Astrocyte of the spinal cord (primary cell): ENCODE data around the gene HSPG2.
"Not testable (repeated sequence)": the region's sequence is repeated elsewhere in the genome, so short reads cannot be mapped to it uniquely, and the experiment has no call there.

Experiments
- DNase-seq: peaks from one replicate; pipeline ENCODE4 v3.0.0; 2011; ENCODE audit warnings: low read depth, low spot score
- H3K4me3 ChIP-seq: 2 replicates; pipeline ENCODE4 v1.5.1; 2011; ENCODE audit warnings: low read depth, mild to moderate bottlenecking, low read length, moderate library complexity
- in situ Hi-C: cut with HindIII; loops from 2 replicates; pipeline ENCODE4 v1.10.0; 2017; ENCODE audit warnings: low sequenced_read_pairs
- TF ChIP-seq, protein P1 (sequence below): IDR thresholded peaks from 2 replicates; pipeline ENCODE4 v1.5.1; 2012; ENCODE audit warnings: low read depth, mild to moderate bottlenecking, low read length, inconsistent platforms

HSPG2 gene

DNA sequence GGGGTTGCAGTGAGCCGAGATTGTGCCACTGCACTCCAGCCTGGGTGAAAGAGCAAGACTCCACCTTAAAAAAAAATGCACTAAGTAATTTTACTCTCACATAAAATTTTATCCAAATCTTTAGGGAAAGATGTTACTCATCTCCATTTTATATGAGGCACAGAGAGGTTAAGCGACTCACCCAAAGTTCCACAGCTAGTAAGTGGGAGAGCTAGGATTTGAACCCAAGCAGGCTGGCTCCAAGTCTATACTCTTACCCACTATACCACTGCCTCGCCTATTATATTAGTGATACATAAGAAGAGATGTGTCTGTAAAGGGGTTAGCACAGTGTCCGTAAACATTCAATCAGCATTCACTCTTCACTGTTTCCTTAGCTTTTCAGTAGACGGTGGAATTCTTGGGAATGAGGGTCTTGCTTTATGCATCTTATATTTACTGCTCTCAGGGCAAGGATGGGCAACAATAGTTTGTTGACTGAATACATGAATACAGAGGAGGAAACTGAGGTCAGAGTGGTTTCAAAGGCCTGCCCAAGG lies 109.9 kb downstream of the HSPG2 start:
- H3K4me3 ChIP-seq = no peak overlapping the region
- in situ Hi-C loops = no loop called here
- no peak for DNase-seq
- TF ChIP-seq, protein P1, sequence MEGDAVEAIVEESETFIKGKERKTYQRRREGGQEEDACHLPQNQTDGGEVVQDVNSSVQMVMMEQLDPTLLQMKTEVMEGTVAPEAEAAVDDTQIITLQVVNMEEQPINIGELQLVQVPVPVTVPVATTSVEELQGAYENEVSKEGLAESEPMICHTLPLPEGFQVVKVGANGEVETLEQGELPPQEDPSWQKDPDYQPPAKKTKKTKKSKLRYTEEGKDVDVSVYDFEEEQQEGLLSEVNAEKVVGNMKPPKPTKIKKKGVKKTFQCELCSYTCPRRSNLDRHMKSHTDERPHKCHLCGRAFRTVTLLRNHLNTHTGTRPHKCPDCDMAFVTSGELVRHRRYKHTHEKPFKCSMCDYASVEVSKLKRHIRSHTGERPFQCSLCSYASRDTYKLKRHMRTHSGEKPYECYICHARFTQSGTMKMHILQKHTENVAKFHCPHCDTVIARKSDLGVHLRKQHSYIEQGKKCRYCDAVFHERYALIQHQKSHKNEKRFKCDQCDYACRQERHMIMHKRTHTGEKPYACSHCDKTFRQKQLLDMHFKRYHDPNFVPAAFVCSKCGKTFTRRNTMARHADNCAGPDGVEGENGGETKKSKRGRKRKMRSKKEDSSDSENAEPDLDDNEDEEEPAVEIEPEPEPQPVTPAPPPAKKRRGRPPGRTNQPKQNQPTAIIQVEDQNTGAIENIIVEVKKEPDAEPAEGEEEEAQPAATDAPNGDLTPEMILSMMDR = no peak

DNA sequence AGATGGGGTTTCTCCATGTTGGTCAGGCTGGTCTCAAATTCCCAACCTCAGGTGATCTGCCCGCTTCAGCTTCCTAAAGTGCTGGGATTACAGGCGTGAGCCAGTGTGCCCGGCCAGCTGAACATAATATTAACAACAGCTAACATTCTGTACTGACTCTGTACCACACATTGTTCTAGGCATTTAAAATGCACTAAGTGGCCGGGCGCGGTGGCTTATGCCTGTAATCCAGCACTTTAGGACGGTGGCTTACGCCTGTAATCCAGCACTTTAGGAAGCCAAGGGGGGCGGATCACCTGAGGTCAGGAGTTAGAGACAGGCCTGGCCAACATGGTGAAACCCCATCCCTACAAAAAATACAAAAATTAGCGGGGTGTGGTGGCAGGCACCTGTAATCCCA lies 110.4 kb downstream of the HSPG2 start:
- H3K4me3 ChIP-seq, in situ Hi-C loops, DNase-seq: not testable (repeated sequence)

DNA sequence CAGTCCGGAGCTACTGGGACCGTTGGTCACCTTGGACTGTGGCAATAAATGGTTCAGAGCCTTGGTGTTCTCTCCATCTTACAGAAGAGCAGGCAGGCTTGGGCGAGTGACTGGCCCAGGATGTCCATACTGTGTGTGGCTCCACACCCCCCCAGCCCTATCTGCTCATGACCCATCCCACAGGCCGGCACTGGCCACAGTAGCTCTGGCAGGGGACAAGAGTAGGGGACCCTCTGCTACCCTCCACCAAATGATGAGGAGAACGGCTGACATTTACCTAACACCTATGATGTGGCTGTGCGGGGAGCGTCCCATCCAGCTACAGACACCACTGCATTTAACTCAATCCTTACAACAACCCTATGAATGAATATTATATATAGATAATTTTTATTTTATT lies 111.7 kb downstream of the HSPG2 start:
- DNase-seq = no peak
- no peak overlapping the region for H3K4me3 ChIP-seq
- in situ Hi-C loops = no loop called here
- TF ChIP-seq, protein P1 = no peak

DNA sequence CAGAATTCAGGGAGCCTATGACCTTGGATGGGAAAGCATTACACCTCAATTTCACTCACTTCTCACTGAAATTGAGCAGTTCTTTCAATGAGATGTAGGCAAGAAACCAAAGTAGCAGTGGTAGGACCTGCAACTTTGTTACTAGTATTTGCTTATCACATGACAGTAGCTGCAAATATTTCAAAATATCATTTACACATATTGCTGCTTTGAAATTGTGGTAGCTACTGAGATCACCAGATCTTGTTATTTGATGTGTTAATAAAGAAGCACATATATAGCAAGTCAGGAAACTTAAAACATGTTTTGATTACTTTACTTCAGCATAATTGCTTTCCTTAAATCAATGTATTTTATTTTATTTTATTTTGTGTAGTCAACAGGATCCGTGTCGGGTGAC lies 112.2 kb downstream of the HSPG2 start:
- in situ Hi-C loops = no loop called here
- TF ChIP-seq, protein P1 = no peak
- no peak overlapping the region for H3K4me3 ChIP-seq
- no peak for DNase-seq

DNA sequence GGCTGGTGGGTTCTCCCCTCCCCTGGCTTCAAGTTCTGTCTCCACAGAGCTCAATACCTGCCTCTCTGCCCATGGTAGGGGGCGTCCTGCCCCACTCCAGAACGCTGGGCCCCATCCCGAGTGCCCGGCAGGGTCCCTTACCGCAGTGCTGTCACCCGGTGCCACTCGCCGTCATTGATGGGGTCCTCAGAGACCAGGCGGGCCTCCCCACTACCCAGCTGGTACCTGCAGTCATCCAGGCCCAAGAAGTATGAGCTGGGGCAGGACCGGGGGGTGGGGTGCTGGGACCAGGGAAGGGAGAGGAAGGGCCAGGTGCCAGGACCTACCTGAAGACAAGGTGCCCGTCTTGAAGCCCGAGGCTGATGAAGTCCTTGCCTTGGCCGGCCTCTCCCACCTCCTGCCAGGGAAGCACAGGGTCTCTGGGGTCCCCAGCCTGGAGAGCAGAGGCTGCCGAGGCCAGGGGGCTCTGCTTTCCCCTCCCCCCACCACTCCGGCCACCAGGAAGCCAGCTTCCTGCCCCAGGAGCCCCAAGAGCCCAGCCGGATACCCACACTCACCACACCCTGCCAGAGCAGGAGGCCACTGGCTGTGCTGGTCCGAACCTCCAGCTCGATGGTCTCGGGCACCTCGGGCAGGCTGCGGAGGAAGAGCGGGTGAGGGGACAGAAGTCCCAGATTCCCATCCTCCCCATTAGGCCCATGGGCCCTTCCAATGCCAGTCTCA lies 113.0 kb downstream of the HSPG2 start:
- TF ChIP-seq, protein P1 = no peak
- in situ Hi-C loops = no loop called here
- no peak for DNase-seq
- H3K4me3 ChIP-seq = no peak overlapping the region

DNA sequence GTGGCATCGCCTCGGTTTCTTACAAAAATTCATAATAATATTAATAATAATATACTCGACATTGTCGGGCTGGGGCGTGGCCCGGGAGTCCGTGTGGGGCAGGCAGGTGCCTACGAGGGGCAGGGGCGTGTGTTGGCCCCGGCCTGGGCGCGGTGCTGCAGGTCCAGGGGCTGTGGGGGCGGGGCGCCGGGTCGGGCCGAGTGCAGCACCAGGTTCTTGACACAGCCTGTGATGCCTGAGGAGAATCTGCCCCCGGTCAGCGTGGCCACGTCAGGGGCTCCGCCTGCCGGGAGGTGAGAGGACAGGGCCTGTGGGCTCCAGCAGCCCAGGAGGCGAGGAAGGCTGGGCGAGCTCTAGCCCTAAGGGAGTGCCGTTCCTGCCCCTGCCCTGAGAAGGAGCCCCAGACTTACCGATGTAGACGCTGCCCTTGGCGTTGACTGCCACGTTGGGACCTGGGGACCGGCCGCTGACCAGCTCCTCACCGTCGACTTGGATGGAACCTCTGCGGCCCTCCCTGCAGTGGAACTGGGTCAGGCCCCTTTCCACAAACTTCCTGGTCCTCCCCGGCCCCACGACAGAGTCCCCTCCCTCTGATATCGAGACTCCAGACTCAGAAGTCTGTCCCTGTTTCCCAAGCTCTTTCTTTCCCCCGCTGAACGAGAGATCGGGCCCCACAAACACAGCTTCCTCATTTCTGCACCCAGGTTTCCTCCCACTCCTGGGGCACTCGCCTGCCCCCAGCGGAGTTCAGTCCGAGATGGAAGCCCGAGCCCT lies 113.7 kb downstream of the HSPG2 start:
- in situ Hi-C loops = no loop called here
- H3K4me3 ChIP-seq = no peak overlapping the region
- DNase-seq = no peak
- TF ChIP-seq, protein P1 = no peak

DNA sequence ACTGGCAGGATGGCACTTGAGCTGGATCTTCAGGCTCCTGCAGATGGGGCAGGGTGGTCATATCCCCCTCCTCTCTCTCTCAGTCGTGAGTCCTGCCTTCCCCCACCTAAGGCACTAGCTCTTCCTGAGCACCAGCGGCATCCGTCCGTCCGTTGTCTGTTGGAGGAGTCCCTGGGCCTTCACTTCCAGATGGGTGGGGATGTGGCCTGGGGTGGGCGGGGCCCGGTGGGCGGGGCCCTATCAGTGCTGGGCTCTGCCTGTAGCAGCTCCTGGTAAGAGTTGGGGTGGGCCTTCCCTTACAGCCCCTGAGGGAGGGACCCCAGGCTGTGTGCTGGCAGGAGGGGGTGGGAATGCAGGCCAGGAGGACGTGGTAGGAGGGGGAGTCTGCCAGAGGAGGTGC lies 114.8 kb downstream of the HSPG2 start:
- in situ Hi-C loops = no loop called here
- TF ChIP-seq, protein P1 = no peak
- DNase-seq = no peak
- no peak overlapping the region for H3K4me3 ChIP-seq
